CD4-positive, alpha-beta T cell treated with Interleukin-15 for 4 hours (primary cell): Measurements from ENCODE around the gene FATE1.

ENCODE experiments used
- DNase-seq: peaks from one replicate; pipeline ENCODE4 v3.0.0-alpha.2; 2020; ENCODE audit warnings: low spot score

The FATE1 gene

DNA sequence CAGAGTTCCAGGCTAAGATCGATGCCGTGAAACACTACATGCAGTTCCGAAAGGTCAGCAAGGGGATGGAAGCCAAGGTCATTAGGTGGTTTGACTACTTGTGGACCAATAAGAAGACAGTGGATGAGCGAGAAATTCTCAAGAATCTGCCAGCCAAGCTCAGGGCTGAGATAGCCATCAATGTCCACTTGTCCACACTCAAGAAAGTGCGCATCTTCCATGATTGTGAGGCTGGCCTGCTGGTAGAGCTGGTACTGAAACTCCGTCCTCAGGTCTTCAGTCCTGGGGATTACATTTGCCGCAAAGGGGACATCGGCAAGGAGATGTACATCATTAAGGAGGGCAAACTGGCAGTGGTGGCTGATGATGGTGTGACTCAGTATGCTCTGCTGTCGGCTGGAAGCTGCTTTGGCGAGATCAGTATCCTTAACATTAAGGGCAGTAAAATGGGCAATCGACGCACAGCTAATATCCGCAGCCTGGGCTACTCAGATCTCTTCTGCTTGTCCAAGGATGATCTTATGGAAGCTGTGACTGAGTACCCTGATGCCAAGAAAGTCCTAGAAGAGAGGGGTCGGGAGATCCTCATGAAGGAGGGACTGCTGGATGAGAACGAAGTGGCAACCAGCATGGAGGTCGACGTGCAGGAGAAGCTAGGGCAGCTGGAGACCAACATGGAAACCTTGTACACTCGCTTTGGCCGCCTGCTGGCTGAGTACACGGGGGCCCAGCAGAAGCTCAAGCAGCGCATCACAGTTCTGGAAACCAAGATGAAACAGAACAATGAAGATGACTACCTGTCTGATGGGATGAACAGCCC, 28.0 kb downstream of the FATE1 start:
- no peak for DNase-seq

- no peak for DNase-seq
Observed at GRCh38 chrX:151745651-151746050, 29.8 kb downstream of the FATE1 start.

DNA sequence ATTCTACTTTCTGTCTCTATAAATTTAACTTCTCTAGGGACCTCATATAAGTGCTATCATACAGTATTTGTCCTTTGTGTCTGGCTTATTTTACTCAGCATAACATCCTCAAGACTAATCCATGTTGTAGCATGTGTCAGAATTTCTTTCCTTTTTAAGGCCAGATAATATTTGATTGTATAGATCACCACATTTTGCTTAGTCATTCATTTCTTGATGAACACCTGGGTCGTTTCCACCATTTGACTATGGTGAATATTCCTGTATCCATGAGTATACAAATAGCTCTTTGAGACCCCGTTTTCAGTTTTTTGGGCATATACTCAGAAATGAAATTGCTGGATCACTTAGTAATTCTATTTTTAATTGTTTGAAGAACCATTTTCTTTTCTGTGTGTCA, 30.7 kb downstream of the FATE1 start:
- no peak for DNase-seq

GRCh38 chrX:151750511-151750910, 34.7 kb downstream of the FATE1 start:
- DNase-seq: no peak

DNA sequence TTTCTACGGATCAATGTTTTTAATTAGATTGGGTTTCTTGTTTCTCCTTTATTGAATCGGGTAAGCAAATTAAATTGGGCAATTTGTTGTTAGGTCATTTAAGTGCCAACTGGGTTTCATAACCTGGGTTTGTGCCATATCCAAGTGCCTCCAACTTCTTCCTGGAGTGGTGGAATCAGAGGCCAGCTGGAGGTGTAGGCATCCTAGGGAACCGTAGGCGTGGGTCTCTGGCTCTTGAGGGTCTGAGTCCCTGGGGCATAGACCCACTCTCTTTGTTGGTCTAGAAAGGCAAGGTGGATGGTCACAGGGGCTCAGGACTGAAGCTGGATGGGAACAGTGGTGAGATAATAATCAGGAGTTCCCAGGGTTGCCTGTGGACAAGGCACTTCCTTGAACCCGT, 37.0 kb downstream of the FATE1 start:
- no peak for DNase-seq

DNA sequence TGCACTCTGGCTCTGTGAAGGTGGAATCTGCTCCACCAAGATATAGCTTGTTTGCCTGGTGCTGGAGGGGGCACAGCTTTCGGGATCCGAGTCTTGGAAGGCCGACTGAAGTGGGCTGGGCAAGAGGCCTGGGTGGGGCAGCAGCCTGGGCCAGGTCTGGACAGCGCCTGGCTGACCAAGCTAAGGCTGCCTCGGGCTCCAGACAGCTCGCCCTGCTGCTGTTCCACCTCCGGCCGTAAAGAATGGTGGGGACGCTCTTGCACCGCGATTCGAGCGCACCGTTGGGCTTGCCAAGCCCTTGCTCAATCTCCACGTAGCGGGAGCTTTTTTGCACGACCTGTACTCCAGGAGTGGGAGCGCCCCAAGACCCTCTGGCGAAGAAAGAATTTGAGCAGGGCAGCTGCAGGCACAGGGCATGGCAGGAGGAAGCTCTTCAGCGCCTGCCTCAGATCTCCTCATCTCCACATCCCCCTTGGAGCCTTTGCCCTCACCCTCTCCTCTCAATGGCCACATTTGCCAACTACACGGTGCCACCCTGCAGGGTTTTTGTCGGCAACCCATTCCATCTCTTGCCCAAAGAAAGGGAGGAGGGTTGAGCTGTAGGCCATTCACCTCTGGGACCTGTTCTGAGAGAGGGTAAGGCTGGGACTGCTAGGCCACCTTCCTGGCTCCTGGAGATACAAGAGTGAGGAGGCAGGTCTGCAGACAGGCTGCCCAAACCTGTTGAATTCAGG, 37.6 kb downstream of the FATE1 start:
- DNase-seq: no peak

- no peak for DNase-seq
Observed at GRCh38 chrX:151754047-151754429, 38.2 kb downstream of the FATE1 start.

DNA sequence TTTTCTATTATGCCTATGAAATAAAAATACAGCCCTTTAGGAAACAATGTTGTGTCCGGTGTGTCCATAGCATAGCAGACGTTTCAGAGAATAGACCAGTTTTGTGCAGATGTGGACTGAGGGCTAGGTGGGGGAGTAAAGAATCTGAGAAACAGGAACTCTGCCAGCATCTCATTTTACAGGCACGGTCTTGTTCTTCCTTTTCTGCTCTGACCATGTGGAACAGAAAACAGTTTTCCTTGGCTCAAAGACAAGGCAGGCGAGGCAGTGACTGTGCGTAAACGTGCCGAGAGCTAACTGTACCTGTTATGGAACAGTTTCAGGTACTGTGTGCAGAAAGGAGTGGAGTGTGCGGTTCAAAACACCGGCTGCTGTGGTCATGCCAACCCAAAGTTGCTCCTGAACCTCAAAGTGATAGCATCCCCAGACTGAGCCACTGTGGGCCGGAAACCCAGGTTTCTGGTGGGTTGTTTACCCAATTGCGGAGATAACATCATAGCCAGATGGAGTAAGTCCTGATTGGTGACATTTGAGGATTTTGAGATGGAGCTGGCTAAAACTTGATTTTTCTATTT, 38.9 kb downstream of the FATE1 start:
- no peak for DNase-seq

DNA sequence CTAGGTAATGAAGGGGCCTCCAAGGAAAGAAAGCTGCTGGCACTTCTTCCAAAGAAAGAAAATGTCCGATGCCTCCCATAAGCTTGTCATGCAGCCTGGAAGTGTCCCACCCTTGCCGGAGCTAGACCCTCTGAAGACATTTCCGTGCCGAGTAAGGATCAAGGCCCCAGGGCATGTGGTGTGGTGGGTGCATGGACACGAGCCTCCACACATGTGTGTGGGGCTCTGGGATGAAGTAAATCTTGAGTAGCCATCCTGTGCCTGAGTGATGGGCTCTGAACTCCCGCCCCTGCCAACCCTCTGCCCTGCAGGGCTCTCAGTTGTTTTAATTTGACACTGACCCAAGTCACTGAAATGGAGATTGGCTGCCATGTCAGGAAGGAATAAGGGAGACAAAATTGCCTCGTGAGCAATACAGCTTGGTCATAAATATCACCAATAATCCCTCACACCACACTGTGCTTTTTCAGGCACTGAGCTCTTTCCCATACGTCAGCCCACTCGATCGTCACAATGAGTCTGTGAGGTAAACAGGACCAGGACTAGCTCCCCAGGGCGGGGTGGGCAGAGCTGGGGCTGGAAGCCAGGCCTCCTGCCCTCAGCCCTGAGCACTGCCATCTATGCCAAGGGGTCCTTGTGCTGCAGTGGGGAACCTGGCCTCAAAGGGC, 43.3 kb downstream of the FATE1 start:
- DNase-seq: no peak

GRCh38 chrX:151762802-151763201, 47.0 kb downstream of the FATE1 start:
- no peak for DNase-seq

DNA sequence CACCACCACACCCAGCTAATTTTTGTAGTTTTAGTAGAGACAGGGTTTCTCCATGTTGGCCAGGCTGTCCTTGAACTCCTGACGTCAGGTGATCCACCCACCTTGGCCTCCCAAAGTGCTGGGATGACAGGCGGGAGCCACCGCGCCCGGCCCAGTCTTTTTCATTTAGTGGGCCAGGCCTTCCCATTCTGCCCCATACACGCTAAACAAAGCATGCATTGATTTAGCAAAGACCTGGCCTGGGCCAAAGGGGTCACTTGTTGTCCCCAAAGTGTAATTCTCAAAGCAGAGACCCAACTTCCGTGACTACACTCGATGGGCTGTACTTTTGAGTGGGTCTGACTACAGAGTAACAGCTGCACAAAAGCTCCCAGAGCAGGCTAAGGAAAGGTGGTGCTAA, 47.9 kb downstream of the FATE1 start:
- no peak for DNase-seq

- no peak for DNase-seq
Observed at GRCh38 chrX:151765026-151765425, 49.2 kb downstream of the FATE1 start.

- no peak for DNase-seq
Observed at GRCh38 chrX:151771726-151772125, 55.9 kb downstream of the FATE1 start.
